T-helper 2 cell treated with Interferon-gamma antibody and Interleukin-4, amounts not matched to agents 5 μg/mL and 100 μg/mL, for 36 hours (primary cell): ENCODE measurements around the gene GOLGA6B.
A peak's percentile ranks its signal among the peaks of the same experiment; 100 is the strongest.
"Not testable (repeated sequence)": the region's sequence is repeated elsewhere in the genome, so short reads cannot be mapped to it uniquely, and the experiment has no call there.

Experiments
- DNase-seq: peaks from one replicate; pipeline ENCODE4 v3.0.0; 2021; ENCODE audit warnings: low spot score
- H3K27ac Mint-ChIP-seq: one replicate; pipeline ENCODE4 v1.8.0; 2021; ENCODE audit warnings: mild to moderate bottlenecking, mixed read lengths
- H3K27me3 Mint-ChIP-seq: one replicate; pipeline ENCODE4 v1.8.0; 2021; ENCODE audit warnings: low read depth, mixed read lengths
- H3K36me3 Mint-ChIP-seq: one replicate; pipeline ENCODE4 v1.8.0; 2021; ENCODE audit warnings: low read depth, mixed read lengths
- H3K4me1 Mint-ChIP-seq: one replicate; pipeline ENCODE4 v1.8.0; 2021; ENCODE audit warnings: low read depth, mixed read lengths
- H3K4me3 Mint-ChIP-seq: one replicate; pipeline ENCODE4 v1.8.0; 2022; ENCODE audit warnings: mild to moderate bottlenecking, moderate library complexity, mixed read lengths
- H3K9me3 Mint-ChIP-seq: one replicate; pipeline ENCODE4 v1.8.0; 2021; ENCODE audit warnings: mixed read lengths

The GOLGA6B gene

DNA sequence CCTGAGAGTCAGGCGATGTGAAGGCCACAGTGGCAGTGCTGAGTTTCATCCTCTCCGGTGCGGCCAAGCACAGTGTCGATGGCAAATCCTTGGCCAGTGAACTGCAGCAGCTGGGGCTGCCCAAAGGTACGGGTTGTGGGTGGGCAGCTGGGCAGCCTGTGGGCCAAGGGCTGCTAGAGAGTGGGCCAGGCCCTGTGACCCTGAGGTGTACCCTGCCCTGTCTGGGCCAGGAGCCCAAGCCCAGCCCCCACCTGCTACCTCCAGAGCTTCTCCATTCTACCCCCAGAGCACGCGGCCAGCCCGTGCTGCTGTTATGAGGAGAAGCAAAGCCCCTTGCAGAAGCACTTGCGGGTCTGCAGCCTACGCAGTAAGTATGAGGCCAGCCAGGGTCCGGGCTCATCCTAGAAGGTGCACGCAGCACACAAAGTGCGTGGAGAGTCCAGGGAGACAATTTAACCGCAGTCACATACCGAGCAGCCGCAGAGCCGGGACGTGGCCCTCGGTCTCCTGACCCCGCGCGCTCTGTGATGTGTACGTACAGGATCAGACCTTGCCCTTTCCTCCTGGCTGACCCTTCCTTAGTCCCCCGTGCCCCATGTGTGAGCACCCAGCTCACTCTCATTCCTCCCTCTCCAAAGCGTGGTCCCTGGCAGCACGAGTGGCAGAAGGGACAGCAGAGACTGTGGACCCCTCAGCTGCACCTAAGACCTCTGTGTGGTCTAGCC is 14.6 kb upstream of the GOLGA6B start:
- H3K27me3 Mint-ChIP-seq: not testable (repeated sequence)

GRCh38 chr15:72642271-72642670 is 12.2 kb upstream of the GOLGA6B start:
- not testable (repeated sequence) for H3K27ac Mint-ChIP-seq, H3K27me3 Mint-ChIP-seq, H3K4me1 Mint-ChIP-seq, H3K36me3 Mint-ChIP-seq, H3K9me3 Mint-ChIP-seq, H3K4me3 Mint-ChIP-seq, DNase-seq

More for the DNA sequence above, 14.6 kb upstream of the GOLGA6B start:
- not testable (repeated sequence) for H3K36me3 Mint-ChIP-seq, DNase-seq, H3K9me3 Mint-ChIP-seq, H3K4me3 Mint-ChIP-seq, H3K27ac Mint-ChIP-seq, H3K4me1 Mint-ChIP-seq

GRCh38 chr15:72648631-72649253 is 5.8 kb upstream of the GOLGA6B start:
- not testable (repeated sequence) for H3K27ac Mint-ChIP-seq, H3K4me3 Mint-ChIP-seq, H3K36me3 Mint-ChIP-seq, DNase-seq, H3K27me3 Mint-ChIP-seq, H3K9me3 Mint-ChIP-seq, H3K4me1 Mint-ChIP-seq

DNA sequence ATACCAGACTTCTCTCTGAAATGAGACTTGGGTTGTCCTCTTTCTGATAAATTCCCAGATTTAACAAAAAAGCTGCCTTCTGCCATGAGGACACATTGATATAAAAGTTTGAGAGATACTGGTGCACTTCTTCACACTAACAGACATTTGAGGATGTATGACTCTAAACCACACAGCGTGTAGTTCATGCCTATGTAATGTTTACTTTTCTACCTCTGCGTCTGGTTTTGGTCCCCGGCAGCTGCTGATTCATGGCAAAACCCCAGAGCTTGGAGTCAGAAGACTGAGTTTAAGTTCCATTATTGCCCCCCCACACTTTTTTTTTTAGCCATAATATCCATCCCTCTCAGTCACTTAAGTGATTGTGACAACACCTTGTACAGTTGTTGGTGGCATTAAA is 1.5 kb downstream of the GOLGA6B start:
- not testable (repeated sequence) for H3K4me1 Mint-ChIP-seq, H3K4me3 Mint-ChIP-seq, H3K27me3 Mint-ChIP-seq, H3K9me3 Mint-ChIP-seq, H3K36me3 Mint-ChIP-seq, DNase-seq, H3K27ac Mint-ChIP-seq

DNA sequence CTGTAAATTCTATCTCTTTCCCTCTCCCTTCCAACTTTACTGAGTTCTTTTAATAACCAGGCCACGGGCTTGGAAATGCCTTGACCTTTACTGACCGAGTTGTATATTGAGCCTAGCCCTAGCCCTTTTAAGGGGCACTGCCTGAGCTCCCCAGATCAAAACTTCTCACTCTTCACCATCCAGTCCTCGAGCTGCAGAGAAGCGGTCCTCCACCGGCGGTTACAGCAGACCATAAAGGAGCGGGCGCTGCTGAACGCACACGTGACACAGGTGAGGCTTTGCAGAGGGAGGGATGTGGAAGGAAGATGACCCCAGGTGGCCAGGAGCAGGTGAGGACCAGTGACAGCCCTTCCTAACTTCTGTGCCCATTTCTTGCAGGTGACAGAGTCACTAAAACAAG is 6.6 kb downstream of the GOLGA6B start:
- not testable (repeated sequence) for H3K36me3 Mint-ChIP-seq, DNase-seq, H3K9me3 Mint-ChIP-seq, H3K27ac Mint-ChIP-seq, H3K27me3 Mint-ChIP-seq, H3K4me1 Mint-ChIP-seq, H3K4me3 Mint-ChIP-seq

GRCh38 chr15:72663931-72664330 is 9.4 kb downstream of the GOLGA6B start:
- H3K4me3 Mint-ChIP-seq, H3K4me1 Mint-ChIP-seq, DNase-seq, H3K9me3 Mint-ChIP-seq, H3K36me3 Mint-ChIP-seq, H3K27me3 Mint-ChIP-seq, H3K27ac Mint-ChIP-seq: not testable (repeated sequence)

DNA sequence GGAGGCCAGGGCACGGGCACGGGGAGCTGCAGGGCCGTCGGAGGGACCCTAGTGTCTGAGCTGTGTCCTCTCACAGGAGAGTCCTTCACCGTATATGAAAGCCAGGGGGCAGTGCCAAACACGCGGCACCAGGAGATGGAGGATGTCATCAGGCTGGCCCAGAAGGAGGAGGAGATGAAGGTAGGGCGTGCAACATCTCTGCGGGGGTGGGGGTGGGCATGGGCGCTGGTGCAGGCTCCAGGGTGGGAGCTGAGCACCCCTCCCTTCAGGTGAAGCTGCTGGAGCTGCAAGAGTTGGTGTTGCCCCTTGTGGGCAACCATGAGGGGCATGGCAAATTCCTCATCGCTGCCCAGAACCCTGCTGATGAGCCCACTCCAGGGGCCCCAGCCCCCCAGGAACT is 11.2 kb downstream of the GOLGA6B start:
- DNase-seq, H3K36me3 Mint-ChIP-seq, H3K27ac Mint-ChIP-seq, H3K27me3 Mint-ChIP-seq, H3K4me1 Mint-ChIP-seq, H3K9me3 Mint-ChIP-seq, H3K4me3 Mint-ChIP-seq: not testable (repeated sequence)

- not testable (repeated sequence) for H3K4me3 Mint-ChIP-seq
Observed at GRCh38 chr15:72669803-72670202, 15.3 kb downstream of the GOLGA6B start.

GRCh38 chr15:72670656-72671352 is 16.3 kb downstream of the GOLGA6B start:
- H3K4me3 Mint-ChIP-seq: peak overlapping the region; percentile 77
- H3K36me3 Mint-ChIP-seq, H3K4me1 Mint-ChIP-seq, H3K9me3 Mint-ChIP-seq, H3K27ac Mint-ChIP-seq: not testable (repeated sequence)
- DNase-seq: peak; percentile 66
- peaks cover 16% of the 10 kb centered on the region for H3K27me3 Mint-ChIP-seq

More at GRCh38 chr15:72669803-72670202, 15.3 kb downstream of the GOLGA6B start:
- not testable (repeated sequence) for H3K9me3 Mint-ChIP-seq, H3K4me1 Mint-ChIP-seq, DNase-seq, H3K36me3 Mint-ChIP-seq, H3K27ac Mint-ChIP-seq
- peaks cover 14% of the 10 kb centered on the region for H3K27me3 Mint-ChIP-seq

DNA sequence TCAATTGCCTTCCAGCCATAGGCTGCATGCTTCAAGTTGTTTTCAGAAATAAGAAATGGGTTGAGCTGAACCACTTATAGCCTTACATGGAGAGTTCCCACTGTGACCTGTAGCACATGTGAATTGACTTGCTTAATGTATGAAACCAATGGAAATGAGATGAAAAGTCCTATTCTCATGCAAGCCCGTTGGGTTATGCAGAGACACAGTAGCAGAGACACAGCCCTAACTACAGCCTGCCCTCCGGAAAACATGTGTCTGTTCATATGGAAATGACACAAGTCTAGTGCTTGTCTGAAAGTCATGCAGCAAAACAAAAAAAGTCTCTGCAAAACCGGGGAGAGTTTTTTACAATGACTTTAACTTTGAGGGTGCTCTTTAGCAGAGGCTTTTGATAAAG is 17.0 kb downstream of the GOLGA6B start:
- Mint-ChIP-seq H3K27me3 (peaks cover 16% of the 10 kb centered on the region), H3K4me1 (peaks cover 4% of the 10 kb centered on the region), H3K36me3 (no peaks in the 10 kb centered on the region), H3K9me3 (no peaks in the 10 kb centered on the region), H3K4me3 (no peak overlapping the region), H3K27ac (no peak overlapping the region)
- DNase-seq: no peak

GRCh38 chr15:72676838-72677237 is 22.3 kb downstream of the GOLGA6B start:
- Mint-ChIP-seq H3K27ac (no peak overlapping the region), H3K27me3 (peaks cover 40% of the 10 kb centered on the region), H3K9me3 (no peaks in the 10 kb centered on the region), H3K4me3 (no peak overlapping the region), H3K4me1 (no peaks in the 10 kb centered on the region), H3K36me3 (no peaks in the 10 kb centered on the region)
- DNase-seq: no peak

DNA sequence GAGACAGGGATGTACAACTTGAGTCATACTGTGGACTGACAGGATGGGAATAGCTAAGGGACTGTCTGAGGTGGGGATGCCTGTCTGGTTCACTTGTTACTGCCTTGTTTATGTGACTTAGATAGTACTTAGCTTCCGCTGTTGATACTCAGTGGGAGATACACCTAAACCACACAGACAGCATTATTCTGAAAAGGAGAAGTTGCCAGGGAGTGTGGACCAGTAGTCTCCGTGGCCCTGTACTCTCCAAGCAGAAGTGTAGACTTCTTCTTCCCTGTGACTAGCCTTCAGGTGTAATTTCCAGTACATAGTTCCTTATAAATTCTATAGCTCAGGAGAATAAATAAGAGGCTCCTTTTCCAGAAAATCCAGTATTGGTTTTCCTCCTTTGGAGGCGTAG is 26.4 kb downstream of the GOLGA6B start:
- no peak overlapping the region for H3K27ac Mint-ChIP-seq
- peaks cover 10% of the 10 kb centered on the region for H3K4me1 Mint-ChIP-seq
- peaks cover 33% of the 10 kb centered on the region for H3K27me3 Mint-ChIP-seq
- DNase-seq: no peak
- H3K9me3 Mint-ChIP-seq: no peaks in the 10 kb centered on the region
- H3K4me3 Mint-ChIP-seq: no peak overlapping the region
- H3K36me3 Mint-ChIP-seq: no peaks in the 10 kb centered on the region

DNA sequence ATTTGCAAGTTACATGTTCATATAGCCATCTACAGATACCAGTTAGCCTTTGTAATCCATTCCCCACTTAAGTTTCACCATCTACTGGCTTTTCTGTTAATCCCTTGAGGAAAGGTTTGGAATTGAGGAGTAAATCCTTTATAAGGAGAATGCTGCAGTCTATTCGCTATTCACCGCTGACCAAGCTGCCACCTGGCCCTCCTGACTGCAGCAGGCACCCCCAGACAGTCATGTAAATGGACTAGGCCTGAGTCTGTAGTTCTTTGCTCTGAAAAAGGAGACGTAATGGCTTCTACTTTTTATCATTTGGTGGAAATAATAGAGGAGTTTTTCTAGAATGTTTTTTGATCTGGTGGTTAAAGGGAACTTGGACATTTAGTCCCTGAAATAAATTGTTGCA is 28.3 kb downstream of the GOLGA6B start:
- Mint-ChIP-seq H3K27me3 (peaks cover 25% of the 10 kb centered on the region), H3K4me3 (no peak overlapping the region)
- DNase-seq: no peak

DNA sequence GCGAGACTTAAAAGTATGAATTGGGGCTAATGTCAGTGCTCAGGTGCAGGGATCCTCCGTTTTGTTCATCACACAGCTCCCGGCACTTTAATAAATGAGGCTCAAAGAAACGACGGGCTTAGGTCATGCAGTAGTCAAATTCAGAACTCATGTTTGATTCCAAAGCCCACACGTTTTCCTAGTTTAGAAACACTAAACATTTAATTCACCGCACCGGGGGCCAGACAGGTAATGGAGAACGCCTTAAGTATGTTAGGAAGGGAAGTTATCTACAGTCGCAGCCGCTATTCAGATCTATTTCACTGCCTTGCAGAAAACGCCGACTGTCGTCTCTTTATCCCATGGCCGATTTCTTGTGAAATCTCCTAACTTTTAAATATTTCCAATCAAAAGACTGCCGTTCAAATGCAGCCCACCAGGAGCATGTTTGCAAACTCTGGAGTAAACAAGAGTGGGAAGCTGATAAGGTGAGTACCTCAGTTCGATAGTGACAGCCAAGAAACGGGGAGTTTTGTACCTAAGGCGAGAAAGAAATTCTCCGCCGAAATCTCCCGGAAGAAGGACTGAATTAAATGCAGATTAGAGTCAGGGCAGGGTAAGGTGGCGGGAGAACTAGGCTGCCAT is 30.9 kb downstream of the GOLGA6B start:
- peak overlapping the region; percentile 91 for H3K4me3 Mint-ChIP-seq
- H3K27me3 Mint-ChIP-seq: peaks cover 7% of the 10 kb centered on the region
- no peaks in the 10 kb centered on the region for H3K36me3 Mint-ChIP-seq
- peaks cover 13% of the 10 kb centered on the region for H3K4me1 Mint-ChIP-seq
- DNase-seq: no peak
- H3K27ac Mint-ChIP-seq: peak overlapping the region; percentile 88
- H3K9me3 Mint-ChIP-seq: no peaks in the 10 kb centered on the region

More for the DNA sequence above, 28.3 kb downstream of the GOLGA6B start:
- no peaks in the 10 kb centered on the region for H3K9me3 Mint-ChIP-seq
- H3K27ac Mint-ChIP-seq: no peak overlapping the region
- H3K36me3 Mint-ChIP-seq: no peaks in the 10 kb centered on the region
- H3K4me1 Mint-ChIP-seq: peaks cover 13% of the 10 kb centered on the region
